A549 (cell line): ENCODE results near the gene IRAK1. TPM values are rescaled to one million over a fixed set of nuclear protein-coding genes. Genes with fewer than 3 reads are reported as not detected.

Experiments used
- BHLHE40 ChIP-seq: IDR thresholded peaks from 2 replicates; pipeline ENCODE4 v1.6.1; 2012; ENCODE audit warnings: low read depth, low read length, inconsistent platforms
- EHMT2 ChIP-seq: fragments of 200-600 bp; sonication (generic); IDR thresholded peaks from 2 replicates; pipeline ENCODE4 v1.6.1; 2016; ENCODE audit warnings: antibody characterized with exemption, low read depth, mild to moderate bottlenecking, moderate library complexity
- FOSB ChIP-seq: fragments of 250-450 bp; sonication (Bioruptor Pico); IDR thresholded peaks from 2 replicates; pipeline ENCODE4 v1.5.0; 2020; ENCODE audit warnings: mild to moderate bottlenecking, moderate library complexity
- FOSL2 ChIP-seq, 2 experiments: fragments of 450-650 bp in 1 of 2; fragments of >200 bp in 1 of 2; sonication (Bioruptor Twin) in 1 of 2; formaldehyde crosslinking; IDR thresholded peaks; 2 replicates each; pipeline versions ENCODE4 v1.5.0 to v1.6.1; 2016 to 2020; ENCODE audit warnings: mild to moderate bottlenecking in 1 of 2, moderate library complexity in 1 of 2
- HOXB13 ChIP-seq: fragments of 250-450 bp; sonication (Bioruptor Pico); IDR thresholded peaks from 2 replicates; pipeline ENCODE4 v1.5.0; 2020; ENCODE audit warnings: low read depth, mild to moderate bottlenecking, moderate library complexity
- JUN ChIP-seq, 2 experiments: fragments of >200 bp; sonication (Bioruptor Twin); formaldehyde crosslinking; IDR thresholded peaks; 2 replicates in 1 of 2; 3 replicates in 1 of 2; pipeline ENCODE4 v1.6.1; 2016 to 2017
- JUNB ChIP-seq: fragments of >200 bp; sonication (Bioruptor Twin); formaldehyde crosslinking; IDR thresholded peaks from 2 replicates; pipeline ENCODE4 v1.6.1; 2016
- KDM1A ChIP-seq: fragments of 200-600 bp; sonication (generic); IDR thresholded peaks from 2 replicates; pipeline ENCODE4 v1.6.1; 2016; ENCODE audit warnings: low read depth, mild to moderate bottlenecking
- KDM5A ChIP-seq: fragments of 200-600 bp; sonication (generic); IDR thresholded peaks from 2 replicates; pipeline ENCODE4 v1.6.1; 2016; ENCODE audit warnings: antibody characterized with exemption, mild to moderate bottlenecking
- MAZ ChIP-seq: fragments of 150-350 bp; IDR thresholded peaks from 2 replicates; pipeline ENCODE4 v1.6.1; 2014; ENCODE audit warnings: antibody characterized with exemption, low read depth, low read length, borderline replicate concordance
- MYC ChIP-seq: IDR thresholded peaks from 2 replicates; pipeline ENCODE4 v1.6.1; 2012; ENCODE audit warnings: mild to moderate bottlenecking, inconsistent platforms, low read length, improper control_type of control experiment, borderline replicate concordance
- NFE2L2 ChIP-seq: fragments of 150-350 bp; conservative IDR thresholded peaks from 2 replicates; pipeline ENCODE4 v1.6.1; 2014; ENCODE audit warnings: low read length
- NPAS2 ChIP-seq: fragments of 250-450 bp; sonication (Bioruptor Pico); IDR thresholded peaks from 2 replicates; pipeline ENCODE4 v1.8.0; 2022; ENCODE audit warnings: mild to moderate bottlenecking, moderate library complexity, borderline replicate concordance
- PHF8 ChIP-seq: fragments of 200-600 bp; sonication (generic); IDR thresholded peaks from 2 replicates; pipeline ENCODE4 v1.6.1; 2016; ENCODE audit warnings: low read depth, mild to moderate bottlenecking, antibody characterized with exemption, moderate library complexity, borderline replicate concordance
- POLR2AphosphoS2 ChIP-seq: conservative IDR thresholded peaks from 2 replicates; pipeline ENCODE4 v1.6.1; 2012; ENCODE audit warnings: low read length, improper control_type of control experiment, inconsistent platforms
- RARB ChIP-seq: fragments of 250-450 bp; sonication (Bioruptor Pico); IDR thresholded peaks from 2 replicates; pipeline ENCODE4 v1.8.0; 2021; ENCODE audit warnings: mild to moderate bottlenecking, moderate library complexity
- RCOR1 ChIP-seq: fragments of 150-350 bp; IDR thresholded peaks from 2 replicates; pipeline ENCODE4 v1.6.1; 2014; ENCODE audit warnings: antibody characterized with exemption, low read length, low read depth
- TFCP2L1 ChIP-seq: fragments of 250-450 bp; sonication (Bioruptor Pico); IDR thresholded peaks from 2 replicates; pipeline ENCODE4 v1.5.0; 2021; ENCODE audit warnings: mild to moderate bottlenecking
- ZFP36 ChIP-seq: fragments of 450-650 bp; IDR thresholded peaks from 2 replicates; pipeline ENCODE4 v1.6.1; 2014; ENCODE audit warnings: borderline replicate concordance; ENCODE audit not compliant: partially characterized antibody
- ZSCAN20 ChIP-seq: fragments of 250-450 bp; sonication (Bioruptor Pico); IDR thresholded peaks from 2 replicates; pipeline ENCODE4 v1.8.0; 2022; ENCODE audit warnings: mild to moderate bottlenecking, moderate library complexity
- polyA plus RNA-seq, 4 experiments: library from polyadenylated mRNA; depleted of rRNA in 3 of 4; stranded (reverse); fragments of >200 nt; fragmentation: RNase III in 1 of 4; extraction: RNeasy Plus Mini Kit Qiagen cat#74134 plus additional on column Dnase treatment in 1 of 4; gene quantifications; 2 replicates in 3 of 4; 3 replicates in 1 of 4; pipeline ENCODE4 v1.2.3, GENCODE V29; 2011 to 2017
- TF ChIP-seq, protein P1 (sequence below): IDR thresholded peaks from 2 replicates; pipeline ENCODE4 v1.6.1; 2012
- TF ChIP-seq, protein P2 (sequence below): fragments of >200 bp; sonication (Bioruptor Twin); formaldehyde crosslinking; IDR thresholded peaks from 2 replicates; pipeline ENCODE4 v1.6.1; 2016
- TF ChIP-seq, protein P3 (sequence below): fragments of 200-600 bp; sonication (generic); IDR thresholded peaks from 2 replicates; pipeline ENCODE4 v1.6.1; 2016; ENCODE audit warnings: antibody characterized with exemption, mild to moderate bottlenecking, moderate library complexity
- TF ChIP-seq, protein P4 (sequence below): IDR thresholded peaks from 2 replicates; pipeline ENCODE4 v1.6.1; 2012; ENCODE audit warnings: low read depth, borderline replicate concordance
- TF ChIP-seq, protein P5 (sequence below): fragments of 150-350 bp; IDR thresholded peaks from 2 replicates; pipeline ENCODE4 v1.6.1; 2014; ENCODE audit warnings: low read depth, mild to moderate bottlenecking, low read length
- TF ChIP-seq, protein P6 (sequence below): fragments of >200 bp; sonication (Bioruptor Twin); formaldehyde crosslinking; IDR thresholded peaks from 3 replicates; pipeline ENCODE4 v1.5.1; 2016
- TF ChIP-seq, protein P7 (sequence below): IDR thresholded peaks from 2 replicates; pipeline ENCODE4 v1.6.1; 2012

Gene IRAK1
- polyA plus RNA-seq, 2 of the 4 experiments (the other 2 are of a cell fraction) = 73.1 to 177 TPM

DNA sequence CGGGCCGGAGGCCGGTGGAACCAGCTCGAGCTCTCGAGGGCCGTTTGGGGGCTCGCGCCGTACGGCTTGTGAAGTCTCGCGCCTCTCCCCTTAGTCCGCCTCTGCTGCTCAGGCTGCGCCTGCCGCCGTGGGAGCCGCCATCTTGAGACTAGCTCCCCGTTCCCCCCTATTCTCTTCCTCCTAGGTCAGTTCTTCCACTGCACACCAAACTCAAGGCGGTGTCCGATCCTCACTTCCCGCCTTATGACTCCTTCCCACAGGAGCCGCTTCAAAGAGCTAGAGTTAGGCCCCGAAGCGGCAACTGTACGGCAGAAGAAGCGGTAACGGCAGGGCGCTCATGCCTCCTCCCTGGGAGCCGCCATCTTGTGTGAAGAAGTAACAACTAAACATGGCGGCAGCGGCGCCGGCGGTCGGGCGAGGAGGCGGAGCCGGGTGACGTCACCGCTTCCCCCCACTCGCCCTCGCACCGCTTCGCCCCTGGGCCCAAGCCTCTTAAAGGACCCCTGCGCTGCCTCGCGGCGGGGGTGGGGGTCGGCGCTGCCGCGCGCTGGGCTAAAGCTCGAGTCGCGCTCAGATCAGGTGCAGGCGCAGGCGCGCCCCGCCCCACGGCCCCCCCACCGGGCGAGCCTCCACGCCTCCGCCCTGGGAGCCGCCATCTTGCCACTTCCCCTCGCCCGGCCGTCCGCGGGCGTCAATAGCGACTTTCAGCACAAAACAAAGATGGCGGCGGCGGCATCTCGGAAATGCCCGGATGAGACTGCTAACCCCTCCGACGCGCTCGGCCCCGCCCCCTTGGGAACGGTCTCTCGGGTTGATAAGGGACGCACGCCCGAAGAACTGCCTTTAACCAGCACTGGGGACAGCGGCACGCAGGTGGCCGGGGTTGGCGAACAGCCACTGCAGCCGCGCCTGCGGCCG lies 48.0 kb downstream of the IRAK1 start, which contains the start of gene HCFC1 (continued):
- TF ChIP-seq, protein P1, sequence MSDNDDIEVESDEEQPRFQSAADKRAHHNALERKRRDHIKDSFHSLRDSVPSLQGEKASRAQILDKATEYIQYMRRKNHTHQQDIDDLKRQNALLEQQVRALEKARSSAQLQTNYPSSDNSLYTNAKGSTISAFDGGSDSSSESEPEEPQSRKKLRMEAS = peak; percentile 60
- no peak for TF ChIP-seq EHMT2
- TF ChIP-seq RARB (CRISPR knock-in tag) = no peak
- TF ChIP-seq, protein P2, sequence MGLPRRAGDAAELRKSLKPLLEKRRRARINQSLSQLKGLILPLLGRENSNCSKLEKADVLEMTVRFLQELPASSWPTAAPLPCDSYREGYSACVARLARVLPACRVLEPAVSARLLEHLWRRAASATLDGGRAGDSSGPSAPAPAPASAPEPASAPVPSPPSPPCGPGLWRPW = no peak
- TF ChIP-seq FOSB (CRISPR knock-in tag) = no peak
- no peak for TF ChIP-seq NFE2L2
- TF ChIP-seq, protein P3, sequence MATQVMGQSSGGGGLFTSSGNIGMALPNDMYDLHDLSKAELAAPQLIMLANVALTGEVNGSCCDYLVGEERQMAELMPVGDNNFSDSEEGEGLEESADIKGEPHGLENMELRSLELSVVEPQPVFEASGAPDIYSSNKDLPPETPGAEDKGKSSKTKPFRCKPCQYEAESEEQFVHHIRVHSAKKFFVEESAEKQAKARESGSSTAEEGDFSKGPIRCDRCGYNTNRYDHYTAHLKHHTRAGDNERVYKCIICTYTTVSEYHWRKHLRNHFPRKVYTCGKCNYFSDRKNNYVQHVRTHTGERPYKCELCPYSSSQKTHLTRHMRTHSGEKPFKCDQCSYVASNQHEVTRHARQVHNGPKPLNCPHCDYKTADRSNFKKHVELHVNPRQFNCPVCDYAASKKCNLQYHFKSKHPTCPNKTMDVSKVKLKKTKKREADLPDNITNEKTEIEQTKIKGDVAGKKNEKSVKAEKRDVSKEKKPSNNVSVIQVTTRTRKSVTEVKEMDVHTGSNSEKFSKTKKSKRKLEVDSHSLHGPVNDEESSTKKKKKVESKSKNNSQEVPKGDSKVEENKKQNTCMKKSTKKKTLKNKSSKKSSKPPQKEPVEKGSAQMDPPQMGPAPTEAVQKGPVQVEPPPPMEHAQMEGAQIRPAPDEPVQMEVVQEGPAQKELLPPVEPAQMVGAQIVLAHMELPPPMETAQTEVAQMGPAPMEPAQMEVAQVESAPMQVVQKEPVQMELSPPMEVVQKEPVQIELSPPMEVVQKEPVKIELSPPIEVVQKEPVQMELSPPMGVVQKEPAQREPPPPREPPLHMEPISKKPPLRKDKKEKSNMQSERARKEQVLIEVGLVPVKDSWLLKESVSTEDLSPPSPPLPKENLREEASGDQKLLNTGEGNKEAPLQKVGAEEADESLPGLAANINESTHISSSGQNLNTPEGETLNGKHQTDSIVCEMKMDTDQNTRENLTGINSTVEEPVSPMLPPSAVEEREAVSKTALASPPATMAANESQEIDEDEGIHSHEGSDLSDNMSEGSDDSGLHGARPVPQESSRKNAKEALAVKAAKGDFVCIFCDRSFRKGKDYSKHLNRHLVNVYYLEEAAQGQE = no peak
- TF ChIP-seq JUN (IDR thresholded peaks at IDR 0.05) = peak in 1 of 2 experiments; percentile 73; a peak in 4 of 5 replicates
- TF ChIP-seq, protein P4, sequence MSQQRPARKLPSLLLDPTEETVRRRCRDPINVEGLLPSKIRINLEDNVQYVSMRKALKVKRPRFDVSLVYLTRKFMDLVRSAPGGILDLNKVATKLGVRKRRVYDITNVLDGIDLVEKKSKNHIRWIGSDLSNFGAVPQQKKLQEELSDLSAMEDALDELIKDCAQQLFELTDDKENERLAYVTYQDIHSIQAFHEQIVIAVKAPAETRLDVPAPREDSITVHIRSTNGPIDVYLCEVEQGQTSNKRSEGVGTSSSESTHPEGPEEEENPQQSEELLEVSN = no peak; the same call in 1 of the 2 replicates
- peak; percentile 59; the same call in 1 of the 2 replicates for TF ChIP-seq PHF8
- TF ChIP-seq, protein P5, sequence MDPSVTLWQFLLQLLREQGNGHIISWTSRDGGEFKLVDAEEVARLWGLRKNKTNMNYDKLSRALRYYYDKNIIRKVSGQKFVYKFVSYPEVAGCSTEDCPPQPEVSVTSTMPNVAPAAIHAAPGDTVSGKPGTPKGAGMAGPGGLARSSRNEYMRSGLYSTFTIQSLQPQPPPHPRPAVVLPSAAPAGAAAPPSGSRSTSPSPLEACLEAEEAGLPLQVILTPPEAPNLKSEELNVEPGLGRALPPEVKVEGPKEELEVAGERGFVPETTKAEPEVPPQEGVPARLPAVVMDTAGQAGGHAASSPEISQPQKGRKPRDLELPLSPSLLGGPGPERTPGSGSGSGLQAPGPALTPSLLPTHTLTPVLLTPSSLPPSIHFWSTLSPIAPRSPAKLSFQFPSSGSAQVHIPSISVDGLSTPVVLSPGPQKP = no peak
- TF ChIP-seq RCOR1 = no peak
- TF ChIP-seq BHLHE40 = no peak
- no peak for TF ChIP-seq MAZ
- TF ChIP-seq HOXB13 (CRISPR knock-in tag) = no peak
- TF ChIP-seq JUNB = no peak
- TF ChIP-seq KDM5A = no peak
- no peak for TF ChIP-seq ZFP36
- TF ChIP-seq POLR2AphosphoS2 = no peak
- TF ChIP-seq, protein P6, sequence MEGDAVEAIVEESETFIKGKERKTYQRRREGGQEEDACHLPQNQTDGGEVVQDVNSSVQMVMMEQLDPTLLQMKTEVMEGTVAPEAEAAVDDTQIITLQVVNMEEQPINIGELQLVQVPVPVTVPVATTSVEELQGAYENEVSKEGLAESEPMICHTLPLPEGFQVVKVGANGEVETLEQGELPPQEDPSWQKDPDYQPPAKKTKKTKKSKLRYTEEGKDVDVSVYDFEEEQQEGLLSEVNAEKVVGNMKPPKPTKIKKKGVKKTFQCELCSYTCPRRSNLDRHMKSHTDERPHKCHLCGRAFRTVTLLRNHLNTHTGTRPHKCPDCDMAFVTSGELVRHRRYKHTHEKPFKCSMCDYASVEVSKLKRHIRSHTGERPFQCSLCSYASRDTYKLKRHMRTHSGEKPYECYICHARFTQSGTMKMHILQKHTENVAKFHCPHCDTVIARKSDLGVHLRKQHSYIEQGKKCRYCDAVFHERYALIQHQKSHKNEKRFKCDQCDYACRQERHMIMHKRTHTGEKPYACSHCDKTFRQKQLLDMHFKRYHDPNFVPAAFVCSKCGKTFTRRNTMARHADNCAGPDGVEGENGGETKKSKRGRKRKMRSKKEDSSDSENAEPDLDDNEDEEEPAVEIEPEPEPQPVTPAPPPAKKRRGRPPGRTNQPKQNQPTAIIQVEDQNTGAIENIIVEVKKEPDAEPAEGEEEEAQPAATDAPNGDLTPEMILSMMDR = no peak
- no peak for TF ChIP-seq FOSL2 (IDR thresholded peaks at IDR 0.05)
- peak; percentile 80 for TF ChIP-seq FOSL2 (CRISPR knock-in tag; IDR thresholded peaks at IDR 0.05)
- TF ChIP-seq MYC = peak; percentile 65
- TF ChIP-seq NPAS2 (CRISPR knock-in tag) = no peak
- TF ChIP-seq TFCP2L1 (CRISPR knock-in tag) = peak; percentile 70
- no peak for TF ChIP-seq KDM1A
- TF ChIP-seq, protein P7, sequence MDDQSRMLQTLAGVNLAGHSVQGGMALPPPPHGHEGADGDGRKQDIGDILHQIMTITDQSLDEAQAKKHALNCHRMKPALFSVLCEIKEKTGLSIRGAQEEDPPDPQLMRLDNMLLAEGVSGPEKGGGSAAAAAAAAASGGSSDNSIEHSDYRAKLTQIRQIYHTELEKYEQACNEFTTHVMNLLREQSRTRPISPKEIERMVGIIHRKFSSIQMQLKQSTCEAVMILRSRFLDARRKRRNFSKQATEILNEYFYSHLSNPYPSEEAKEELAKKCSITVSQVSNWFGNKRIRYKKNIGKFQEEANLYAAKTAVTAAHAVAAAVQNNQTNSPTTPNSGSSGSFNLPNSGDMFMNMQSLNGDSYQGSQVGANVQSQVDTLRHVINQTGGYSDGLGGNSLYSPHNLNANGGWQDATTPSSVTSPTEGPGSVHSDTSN = no peak
- no peak for TF ChIP-seq ZSCAN20 (CRISPR knock-in tag)
